Measurements from ENCODE around the gene TNRC6C. TPM values are rescaled to one million over a fixed set of nuclear protein-coding genes. Genes with fewer than 3 reads are reported as not detected.

The TNRC6C gene
- total and polyA plus RNA-seq, 9 of the 15 experiments (the other 6 are each of a cell fraction or from before 2014, with no cell fraction given) = 0.20 to 4.9 (median 2.3) TPM

DNA sequence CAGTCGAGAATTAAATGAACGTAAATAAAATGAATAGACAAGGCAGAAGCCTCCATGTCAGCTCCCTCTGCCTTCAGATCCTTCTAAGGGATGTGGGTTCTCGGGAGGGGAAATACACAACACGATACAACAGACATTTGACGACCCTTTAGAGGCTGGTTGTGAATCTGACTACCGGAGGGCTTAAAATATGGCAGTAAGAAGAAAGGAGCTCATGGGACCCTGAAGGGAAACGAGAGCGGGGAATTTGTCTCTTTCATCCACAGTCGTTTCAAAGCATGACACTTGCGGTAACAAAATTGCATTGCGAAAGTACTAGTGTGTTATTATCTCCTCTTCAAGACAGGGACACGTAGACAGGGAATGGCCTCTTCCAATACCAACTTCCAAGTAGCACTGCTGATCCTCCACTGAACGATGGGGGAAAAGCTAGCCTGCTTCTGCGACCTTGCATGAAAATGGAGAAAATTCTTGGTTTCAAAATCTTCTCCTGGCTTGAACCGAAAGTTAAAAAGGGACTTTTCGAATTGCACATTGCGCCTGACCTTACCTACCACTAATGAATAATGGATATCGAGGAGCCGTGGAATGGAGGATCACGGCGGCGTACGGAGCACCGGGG is 1.2 kb upstream of the TNRC6C start:
- peak overlapping the region; percentile 91 for H2AFZ ChIP-seq (ENCODE audit: low read depth, low read length)
- peaks cover 45 to 56% of the 10 kb centered on the region in 2 experiments for H3K27me3 ChIP-seq (ENCODE audit: control insufficient read depth in 2 of 2, insufficient read depth in 2 of 2, low read length in 2 of 2)
- ChIA-PET CTCF (ENCODE audit: low intra/inter-chr PET ratio) (no interaction called here), POLR2A (interaction anchor here (0.9 to 1.5 kb wide), 5 partner anchors 11 to 708 kb away, joined by 3 to 7 read pairs (median 3); no protein-coding TSS in a partner anchor)
- ATAC-seq = no peak
- peak; percentile 26 for FAIRE-seq
- H4K20me1 ChIP-seq (replicated peaks; ENCODE audit: control insufficient read depth, insufficient read depth, low read length) = peaks cover 14% of the 10 kb centered on the region
- peaks cover 23% of the 10 kb centered on the region for H3K79me2 ChIP-seq (ENCODE audit: control insufficient read depth, insufficient read depth, low read length)
- 2% methylated on average over 24 of the region's 24 CpGs for WGBS (ENCODE audit: insufficient coverage, low coverage, missing lambda C conversion rate)
- intact Hi-C loops (cut with micrococcal nuclease) (no loop called here), in situ Hi-C loops (cut with MboI) (no loop called here)
- H3K4me1 ChIP-seq (replicated peaks in 1 of 2; ENCODE audit: control insufficient read depth in 2 of 2, insufficient read depth in 2 of 2, low read length in 2 of 2) = peaks cover 15 to 19% of the 10 kb centered on the region in 2 experiments; a peak in 4 of 5 replicates
- peak overlapping the region; percentile 59 for H3K4me3 ChIP-seq
- BruUV-seq (replicated peaks) = no TSS peak
- H3K9me1 ChIP-seq (ENCODE audit: control insufficient read depth, insufficient read depth, low read length) = no peaks in the 10 kb centered on the region
- DNase-seq (ENCODE audit: extremely low read depth in 1 of 4, low spot score in 3 of 4) = peak in 1 of 4 experiments; percentile 31
- peak overlapping the region; percentile 44 to 95 for H3K9ac ChIP-seq (ENCODE audit: insufficient read depth in 1 of 2, low read depth in 2 of 2, low read length in 2 of 2)
- H3K9me3 ChIP-seq (replicated peaks; ENCODE audit: control insufficient read depth, insufficient read depth, low read depth, low read length) = no peaks in the 10 kb centered on the region
- no peaks in the 10 kb centered on the region for H3K36me3 ChIP-seq (ENCODE audit: control insufficient read depth, insufficient read depth, low read length)
- H3K27ac ChIP-seq (ENCODE audit: extremely low read depth, low read depth, low read length) = no peak overlapping the region
- peak overlapping the region; percentile 67 for H3K4me2 ChIP-seq (ENCODE audit: insufficient read depth, low read length)
- TF ChIP-seq XRCC5 (IDR thresholded peaks at IDR 0.05; ENCODE audit: low read depth, low read length) (no peak), CBFA2T2 (conservative IDR thresholded peaks at IDR 0.05) (no peak), ZNF124 (CRISPR knock-in tag; IDR thresholded peaks at IDR 0.05) (0 out of 2 replicates have a peak, but pooled peaks have one; percentile 2), ZNF197 (CRISPR knock-in tag; IDR thresholded peaks at IDR 0.05; ENCODE audit: low read depth) (no peak), BRF1 (IDR thresholded peaks at IDR 0.05; ENCODE audit: borderline replicate concordance, extremely low read depth, insufficient read length) (no peak), CREM (IDR thresholded peaks at IDR 0.05; ENCODE audit: low read depth) (no peak), ZNF407 (IDR thresholded peaks at IDR 0.05; ENCODE audit: low read depth) (no peak), MCM7 (IDR thresholded peaks at IDR 0.05) (no peak), HDAC2 (IDR thresholded peaks at IDR 0.05) (0 out of 2 replicates have a peak, but pooled peaks have one; percentile 13), NFXL1 (CRISPR knock-in tag; IDR thresholded peaks at IDR 0.05) (no peak), ZNF146 (CRISPR knock-in tag; IDR thresholded peaks at IDR 0.05; ENCODE audit: unreplicated experiment) (no peak), TEAD4 (IDR thresholded peaks at IDR 0.05; ENCODE audit: low read length) (0 out of 2 replicates have a peak, but pooled peaks have one; percentile 6), TEAD4 (CRISPR knock-in tag; IDR thresholded peaks at IDR 0.05; ENCODE audit: borderline replicate concordance) (no peak), CBFA2T3 (IDR thresholded peaks at IDR 0.05) (no peak), MAFG (tag; conservative IDR thresholded peaks at IDR 0.05) (no peak)
